GM12892 (cell line): ENCODE data around the gene NKD2.

Experiments used
- POLR2A ChIP-seq: IDR thresholded peaks from 2 replicates; pipeline ENCODE4 v1.6.1; 2011; ENCODE audit warnings: low read depth, low read length, control low read depth
- POLR2AphosphoS5 ChIP-seq: IDR thresholded peaks from 2 replicates; pipeline ENCODE4 v1.6.1; 2011; ENCODE audit warnings: low read depth, low read length, control low read depth

DNA sequence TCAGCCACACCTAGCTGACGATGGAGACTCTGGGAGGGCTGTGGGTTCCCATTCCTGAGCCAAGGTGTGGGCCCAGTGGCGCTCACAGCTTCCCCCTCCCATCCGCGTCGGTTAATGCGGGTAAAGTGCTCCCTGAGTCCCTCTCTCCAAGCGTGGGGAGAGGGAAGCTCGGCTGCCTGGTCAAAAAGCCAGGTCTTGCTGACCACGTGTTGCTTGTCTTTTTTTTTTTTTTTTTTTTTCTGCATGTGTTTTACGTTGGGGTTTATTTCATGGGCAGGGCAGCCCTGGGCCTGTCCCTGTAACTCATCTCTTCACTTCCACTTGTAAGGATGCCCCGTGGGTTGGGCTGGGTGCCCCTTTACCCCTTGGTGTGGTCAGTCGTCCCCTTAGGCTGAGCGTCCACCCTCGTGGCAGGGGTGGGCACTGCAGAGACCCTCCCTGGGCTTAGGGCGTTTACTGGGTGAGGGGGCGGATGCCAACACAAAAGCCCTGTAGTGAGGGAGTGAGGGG, 11.9 kb downstream of the NKD2 start:
- TF ChIP-seq POLR2AphosphoS5 = no peak
- no peak for TF ChIP-seq POLR2A
